Brain microvascular endothelial cell (primary cell): Measurements from ENCODE around the gene YKT6.

Experiments used
- DNase-seq: peaks from one replicate; pipeline ENCODE4 v3.0.0-alpha.2; 2020
- H3K27ac ChIP-seq: fragments of 250-450 bp; sonication (Bioruptor Pico); 2 replicates; pipeline ENCODE4 v1.5.1; 2020; ENCODE audit warnings: mild to moderate bottlenecking, moderate library complexity
- H3K27me3 ChIP-seq: fragments of 250-450 bp; sonication (Bioruptor Pico); replicated peaks from 2 replicates; pipeline ENCODE4 v1.5.1; 2020; ENCODE audit warnings: mild to moderate bottlenecking
- H3K36me3 ChIP-seq: fragments of 250-450 bp; sonication (Bioruptor Pico); replicated peaks from 2 replicates; pipeline ENCODE4 v1.5.1; 2020; ENCODE audit warnings: mild to moderate bottlenecking
- H3K4me3 ChIP-seq: 2 replicates; pipeline ENCODE4 v1.5.1; 2011; ENCODE audit warnings: low read depth, mild to moderate bottlenecking, control low read depth, low read length, moderate library complexity
- in situ Hi-C: cut with HindIII; loops from 2 replicates; pipeline ENCODE4 v1.10.0; 2017; ENCODE audit warnings: low sequenced_read_pairs, low pct_ligation_motif_present
- TF ChIP-seq, protein P1 (sequence below): IDR thresholded peaks from 2 replicates; pipeline ENCODE4 v1.5.1; 2011; ENCODE audit warnings: low read depth, mild to moderate bottlenecking, moderate library complexity, low read length, control low read depth, inconsistent platforms; ENCODE audit errors: missing control alignments

YKT6 gene

GRCh38 chr7:44158873-44159631 is 41.7 kb upstream of the YKT6 start:
- Histone ChIP-seq H3K36me3 (no peaks in the 10 kb centered on the region), H3K27ac (no peak overlapping the region), H3K4me3 (no peak overlapping the region), H3K27me3 (no peaks in the 10 kb centered on the region)
- no peak for DNase-seq
- TF ChIP-seq, protein P1, sequence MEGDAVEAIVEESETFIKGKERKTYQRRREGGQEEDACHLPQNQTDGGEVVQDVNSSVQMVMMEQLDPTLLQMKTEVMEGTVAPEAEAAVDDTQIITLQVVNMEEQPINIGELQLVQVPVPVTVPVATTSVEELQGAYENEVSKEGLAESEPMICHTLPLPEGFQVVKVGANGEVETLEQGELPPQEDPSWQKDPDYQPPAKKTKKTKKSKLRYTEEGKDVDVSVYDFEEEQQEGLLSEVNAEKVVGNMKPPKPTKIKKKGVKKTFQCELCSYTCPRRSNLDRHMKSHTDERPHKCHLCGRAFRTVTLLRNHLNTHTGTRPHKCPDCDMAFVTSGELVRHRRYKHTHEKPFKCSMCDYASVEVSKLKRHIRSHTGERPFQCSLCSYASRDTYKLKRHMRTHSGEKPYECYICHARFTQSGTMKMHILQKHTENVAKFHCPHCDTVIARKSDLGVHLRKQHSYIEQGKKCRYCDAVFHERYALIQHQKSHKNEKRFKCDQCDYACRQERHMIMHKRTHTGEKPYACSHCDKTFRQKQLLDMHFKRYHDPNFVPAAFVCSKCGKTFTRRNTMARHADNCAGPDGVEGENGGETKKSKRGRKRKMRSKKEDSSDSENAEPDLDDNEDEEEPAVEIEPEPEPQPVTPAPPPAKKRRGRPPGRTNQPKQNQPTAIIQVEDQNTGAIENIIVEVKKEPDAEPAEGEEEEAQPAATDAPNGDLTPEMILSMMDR, result no peak
- in situ Hi-C loops, result no loop called here

DNA sequence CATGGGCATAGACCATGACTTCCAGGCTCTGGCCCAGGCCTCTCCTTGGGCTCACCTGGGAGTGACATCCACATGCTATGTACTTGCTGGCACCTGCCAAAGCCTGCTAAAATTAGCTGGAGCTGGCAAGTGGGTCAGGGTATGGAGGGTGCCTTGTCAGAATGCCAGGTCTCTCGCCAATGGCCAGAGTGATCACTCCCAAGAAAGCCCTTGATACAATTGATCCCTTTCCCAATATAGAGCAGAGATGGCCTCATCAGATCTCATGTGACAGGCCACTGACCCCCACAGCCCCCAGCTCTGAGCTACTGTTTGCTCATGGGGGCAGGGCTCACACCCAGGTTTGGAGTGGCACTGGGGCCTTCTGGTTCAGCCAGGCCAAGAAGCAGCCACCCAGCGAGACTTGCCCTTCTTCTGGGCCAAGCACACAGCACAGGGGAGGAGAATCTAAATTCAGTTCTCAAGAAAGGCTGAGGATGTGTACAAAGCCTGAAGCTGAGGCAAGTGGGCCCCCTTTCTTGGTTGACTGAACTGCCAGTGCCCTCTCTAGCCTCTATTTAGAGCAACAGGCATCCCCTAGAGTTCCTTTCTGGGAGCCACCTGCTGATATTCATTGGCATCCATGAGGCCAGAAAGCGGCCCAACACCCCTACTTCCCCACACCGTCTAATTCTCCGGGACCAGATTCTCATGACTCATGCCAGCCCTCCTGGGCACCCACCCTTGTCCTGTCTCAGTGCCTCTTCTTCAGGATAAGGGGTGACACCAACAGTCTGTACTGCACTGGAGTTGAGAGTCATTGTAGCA is 40.8 kb upstream of the YKT6 start:
- in situ Hi-C loops, result no loop called here
- Histone ChIP-seq H3K4me3 (no peak overlapping the region), H3K27me3 (no peaks in the 10 kb centered on the region), H3K27ac (no peak overlapping the region), H3K36me3 (no peaks in the 10 kb centered on the region)
- no peak for DNase-seq
- TF ChIP-seq, protein P1, result no peak

DNA sequence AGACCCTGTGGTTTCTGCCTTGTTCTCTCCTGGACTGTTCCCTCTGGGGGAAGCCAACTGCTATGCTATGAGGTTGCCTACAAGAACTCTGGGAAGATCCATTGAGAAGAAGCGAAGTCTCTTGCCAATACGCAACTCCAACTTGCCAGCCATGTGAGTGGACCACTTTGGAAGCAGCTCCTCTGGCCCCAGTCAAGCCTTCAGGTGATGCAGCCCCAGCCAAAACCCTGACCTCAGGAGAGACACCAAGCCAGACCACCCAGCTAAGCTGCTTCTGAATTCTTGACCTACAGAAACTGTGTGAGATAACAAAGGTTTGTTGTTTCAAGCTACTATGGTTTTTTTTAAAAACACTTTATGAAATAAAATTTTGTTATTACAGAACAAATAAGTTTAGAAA is 39.4 kb upstream of the YKT6 start:
- Histone ChIP-seq H3K4me3 (no peak overlapping the region), H3K27ac (no peak overlapping the region), H3K27me3 (no peaks in the 10 kb centered on the region), H3K36me3 (no peaks in the 10 kb centered on the region)
- in situ Hi-C loops, result no loop called here
- DNase-seq, result no peak
- TF ChIP-seq, protein P1, result no peak

DNA sequence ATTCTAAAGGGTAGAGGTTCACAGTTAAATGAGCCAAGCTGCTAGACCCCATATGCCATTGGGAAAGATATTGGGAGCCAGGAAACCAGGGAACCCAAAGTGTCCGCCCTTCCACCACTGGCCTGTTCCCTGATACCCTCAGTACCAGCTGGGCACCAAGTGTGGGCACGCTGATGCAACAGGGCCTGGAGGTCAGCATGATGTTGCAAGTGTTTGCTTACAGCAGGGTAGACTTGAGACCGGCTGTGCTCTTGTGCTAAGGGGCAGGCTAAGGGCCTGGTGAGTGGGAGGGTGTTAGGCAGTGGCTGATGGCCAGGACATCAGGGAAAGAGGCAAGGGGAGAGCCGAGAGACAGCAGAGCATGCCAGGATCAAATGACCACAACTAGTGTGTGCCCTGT is 38.6 kb upstream of the YKT6 start:
- Histone ChIP-seq H3K27me3 (no peaks in the 10 kb centered on the region), H3K36me3 (no peaks in the 10 kb centered on the region), H3K27ac (no peak overlapping the region), H3K4me3 (no peak overlapping the region)
- TF ChIP-seq, protein P1, result no peak
- in situ Hi-C loops, result no loop called here
- no peak for DNase-seq

DNA sequence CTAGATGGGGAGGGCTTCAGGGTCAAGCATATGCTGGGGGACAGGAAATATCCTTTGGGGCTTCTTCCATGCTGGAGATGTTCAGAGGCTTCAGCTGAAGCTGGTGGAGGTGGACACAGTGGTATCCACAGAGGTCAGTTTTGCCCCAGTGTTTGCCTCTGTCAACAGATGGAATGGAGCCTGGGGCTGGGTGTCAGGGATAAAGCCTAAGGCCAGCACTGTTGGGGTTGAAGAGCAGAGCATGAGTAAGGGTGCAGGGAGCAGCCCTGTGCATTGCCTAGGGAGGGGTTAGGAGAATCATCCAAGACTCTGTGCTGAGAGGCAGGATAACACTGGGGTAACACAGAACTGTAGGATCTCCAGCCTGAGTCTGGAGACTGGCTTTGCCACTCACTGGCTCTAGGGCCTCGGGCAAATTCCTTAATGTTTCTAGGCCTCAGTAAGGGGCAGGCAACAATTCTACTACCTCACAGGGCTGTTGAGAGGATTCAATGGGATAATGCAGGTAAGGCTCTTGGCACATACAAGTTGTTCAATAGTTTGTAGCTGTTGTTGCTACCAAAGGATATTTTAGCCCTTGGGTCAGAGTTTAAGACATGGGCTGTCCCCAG is 37.9 kb upstream of the YKT6 start:
- Histone ChIP-seq H3K27me3 (no peaks in the 10 kb centered on the region), H3K4me3 (no peak overlapping the region), H3K27ac (no peak overlapping the region), H3K36me3 (no peaks in the 10 kb centered on the region)
- DNase-seq, result no peak
- TF ChIP-seq, protein P1, result no peak
- in situ Hi-C loops, result no loop called here
